Stimulated activated naive B cell treated with anti-CD40 and anti-IgM and Interleukin-4, amounts not matched to agents 10 μg/mL and 1 μg/mL and 100 μg/mL, for 72 hours (primary cell): ENCODE data around the gene XBP1.
"Not testable (repeated sequence)": the region's sequence is repeated elsewhere in the genome, so short reads cannot be mapped to it uniquely, and the experiment has no call there.

ENCODE experiments used
- ATAC-seq, 2 donors: fragments of 150-1000 bp; cut with Tn5 transposase; replicated peaks; 2 replicates each; pipeline ENCODE4 v1.10.0; 2021; ENCODE audit warnings: moderate library complexity in 1 of 2
- DNase-seq: peaks from one replicate; pipeline ENCODE4 v3.0.0; 2021
- H3K27ac Mint-ChIP-seq: one replicate; pipeline ENCODE4 v1.8.0; 2022; ENCODE audit warnings: mild to moderate bottlenecking, mixed read lengths
- H3K27me3 Mint-ChIP-seq, 2 donors: one replicate each; pipeline ENCODE4 v1.8.0; 2022; ENCODE audit warnings: mixed read lengths in 2 of 2
- H3K36me3 Mint-ChIP-seq, 2 donors: one replicate each; pipeline ENCODE4 v1.8.0; 2022; ENCODE audit warnings: mixed read lengths in 2 of 2, mild to moderate bottlenecking in 1 of 2
- H3K4me1 Mint-ChIP-seq, 2 donors: one replicate each; pipeline ENCODE4 v1.8.0; 2022; ENCODE audit warnings: mixed read lengths in 2 of 2, mild to moderate bottlenecking in 1 of 2
- H3K4me3 Mint-ChIP-seq, 2 donors: one replicate each; pipeline ENCODE4 v1.8.0; 2022; ENCODE audit warnings: mild to moderate bottlenecking in 2 of 2, mixed read lengths in 2 of 2, moderate library complexity in 1 of 2
- H3K9me3 Mint-ChIP-seq, 2 donors: one replicate each; pipeline ENCODE4 v1.8.0; 2022; ENCODE audit warnings: mixed read lengths in 2 of 2, mild to moderate bottlenecking in 1 of 2

Gene XBP1

GRCh38 chr22:28800308-28801041 is at the start of gene XBP1:
Gene XBP1 (minus strand): TSS chr22:28800569.
- ATAC-seq (peak; percentile 80), DNase-seq (peak; percentile 87)
- peaks cover 18 to 48% of the 10 kb centered on the region in 2 donors for H3K4me1 Mint-ChIP-seq
- peak within 1 kb of the TSS; percentile 86 to 88 for H3K4me3 Mint-ChIP-seq
- no peaks in the 10 kb centered on the region for H3K27me3 Mint-ChIP-seq
- H3K27ac Mint-ChIP-seq = peak within 1 kb of the TSS; percentile 96
- H3K36me3 Mint-ChIP-seq = peaks cover 26 to 47% of the 10 kb centered on the region in 2 donors
- H3K9me3 Mint-ChIP-seq = no peaks in the 10 kb centered on the region

DNA sequence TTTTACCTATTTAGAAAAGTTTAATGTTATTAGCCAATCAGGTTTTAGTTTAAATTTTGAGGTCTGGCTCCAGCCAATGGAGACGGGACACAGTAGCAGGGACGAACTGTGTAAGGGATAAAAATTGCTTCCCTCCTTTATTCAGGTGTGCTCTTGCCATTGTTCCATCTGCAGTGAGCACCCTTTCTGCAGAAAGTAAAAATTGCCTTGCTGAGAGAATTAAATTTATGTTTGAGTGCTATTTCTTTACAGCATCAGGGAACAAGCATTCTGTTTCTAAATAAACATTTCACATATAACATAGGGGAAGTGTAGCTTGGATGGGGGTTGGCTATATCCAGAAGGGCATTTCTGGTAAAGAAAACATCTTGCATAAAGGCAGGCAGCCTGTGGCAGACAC is 46.6 kb upstream of the XBP1 start:
- DNase-seq (no peak), ATAC-seq (no peak)
- H3K27ac Mint-ChIP-seq = no peak overlapping the region
- no peak overlapping the region for H3K4me3 Mint-ChIP-seq
- H3K27me3 Mint-ChIP-seq = no peaks in the 10 kb centered on the region
- peaks cover 0 to 2% of the 10 kb centered on the region in 2 donors for H3K4me1 Mint-ChIP-seq
- H3K9me3 Mint-ChIP-seq = peaks cover 2 to 3% of the 10 kb centered on the region in 2 donors
- H3K36me3 Mint-ChIP-seq = peaks cover 1 to 7% of the 10 kb centered on the region in 2 donors

GRCh38 chr22:28844277-28844676 is 43.9 kb upstream of the XBP1 start:
- not testable (repeated sequence) for DNase-seq, H3K36me3 Mint-ChIP-seq, H3K27me3 Mint-ChIP-seq, H3K4me3 Mint-ChIP-seq, H3K9me3 Mint-ChIP-seq, H3K4me1 Mint-ChIP-seq, ATAC-seq
- peak overlapping the region; percentile 1 for H3K27ac Mint-ChIP-seq

- ATAC-seq = no peak
- peaks cover 0 to 2% of the 10 kb centered on the region in 2 donors for H3K4me1 Mint-ChIP-seq
Measured at GRCh38 chr22:28843633-28844032, 43.3 kb upstream of the XBP1 start.

DNA sequence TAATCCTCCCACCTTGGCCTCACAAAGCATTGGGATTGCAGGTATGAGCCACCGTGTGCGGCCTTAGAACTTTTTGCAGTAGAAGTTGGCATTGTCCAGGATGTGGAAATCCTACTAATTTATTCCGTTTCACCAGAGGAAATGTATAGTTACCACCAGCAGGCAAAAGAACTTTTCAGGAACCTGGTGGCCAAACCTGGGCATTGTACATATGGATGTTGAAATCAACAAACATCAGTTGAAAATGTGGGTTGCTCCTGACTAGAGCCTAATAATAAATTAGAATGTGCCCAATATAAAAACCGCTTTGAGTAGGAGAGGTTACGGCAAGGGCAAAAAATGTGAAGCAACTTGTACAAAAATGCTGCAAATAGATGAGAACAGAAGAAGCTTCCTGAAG is 40.7 kb upstream of the XBP1 start:
- no peak for ATAC-seq

More at GRCh38 chr22:28843633-28844032, 43.3 kb upstream of the XBP1 start:
- peaks cover 2 to 3% of the 10 kb centered on the region in 2 donors for H3K9me3 Mint-ChIP-seq
- no peak overlapping the region for H3K27ac Mint-ChIP-seq
- no peaks in the 10 kb centered on the region for H3K27me3 Mint-ChIP-seq
- peaks cover 4 to 7% of the 10 kb centered on the region in 2 donors for H3K36me3 Mint-ChIP-seq
- no peak for DNase-seq
- H3K4me3 Mint-ChIP-seq = no peak overlapping the region

GRCh38 chr22:28838971-28839370 is 38.6 kb upstream of the XBP1 start:
- H3K27ac Mint-ChIP-seq = no peak overlapping the region
- H3K4me1 Mint-ChIP-seq = no peaks in the 10 kb centered on the region
- ATAC-seq = no peak
- no peak overlapping the region for H3K4me3 Mint-ChIP-seq
- peaks cover 0 to 9% of the 10 kb centered on the region in 2 donors for H3K36me3 Mint-ChIP-seq
- no peaks in the 10 kb centered on the region for H3K9me3 Mint-ChIP-seq
- DNase-seq = no peak
- H3K27me3 Mint-ChIP-seq = no peaks in the 10 kb centered on the region

More for the DNA sequence above, 40.7 kb upstream of the XBP1 start:
- H3K4me1 Mint-ChIP-seq = peaks cover 0 to 2% of the 10 kb centered on the region in 2 donors
- DNase-seq = no peak
- H3K27ac Mint-ChIP-seq = no peak overlapping the region
- H3K27me3 Mint-ChIP-seq = no peaks in the 10 kb centered on the region
- H3K9me3 Mint-ChIP-seq = no peaks in the 10 kb centered on the region
- H3K36me3 Mint-ChIP-seq = peaks cover 0 to 7% of the 10 kb centered on the region in 2 donors
- no peak overlapping the region for H3K4me3 Mint-ChIP-seq

DNA sequence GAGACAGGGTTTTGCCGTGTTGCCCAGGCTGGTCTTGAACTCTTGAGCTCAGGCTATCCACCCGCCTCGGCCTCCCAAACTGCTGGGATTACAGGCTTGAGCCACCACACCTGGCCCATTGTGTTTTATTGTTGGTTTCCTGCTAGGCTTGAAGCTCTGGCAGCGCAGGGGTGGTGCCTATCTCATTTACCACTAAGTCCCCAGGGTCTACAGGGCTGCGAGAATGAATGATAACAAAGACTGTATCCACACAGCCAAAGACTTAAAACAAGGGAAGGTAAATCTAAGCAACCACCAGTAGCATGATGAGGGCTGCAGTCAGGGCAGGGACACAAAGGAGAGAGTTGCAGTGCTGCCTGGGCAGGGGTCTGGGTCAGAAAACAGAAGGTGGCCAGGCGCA is 37.3 kb upstream of the XBP1 start:
- no peak for ATAC-seq
- Mint-ChIP-seq H3K36me3 (peaks cover 0 to 11% of the 10 kb centered on the region in 2 donors), H3K4me3 (no peak overlapping the region), H3K27me3 (no peaks in the 10 kb centered on the region), H3K27ac (no peak overlapping the region), H3K4me1 (peaks cover 0 to 4% of the 10 kb centered on the region in 2 donors), H3K9me3 (no peaks in the 10 kb centered on the region)
- DNase-seq = no peak

DNA sequence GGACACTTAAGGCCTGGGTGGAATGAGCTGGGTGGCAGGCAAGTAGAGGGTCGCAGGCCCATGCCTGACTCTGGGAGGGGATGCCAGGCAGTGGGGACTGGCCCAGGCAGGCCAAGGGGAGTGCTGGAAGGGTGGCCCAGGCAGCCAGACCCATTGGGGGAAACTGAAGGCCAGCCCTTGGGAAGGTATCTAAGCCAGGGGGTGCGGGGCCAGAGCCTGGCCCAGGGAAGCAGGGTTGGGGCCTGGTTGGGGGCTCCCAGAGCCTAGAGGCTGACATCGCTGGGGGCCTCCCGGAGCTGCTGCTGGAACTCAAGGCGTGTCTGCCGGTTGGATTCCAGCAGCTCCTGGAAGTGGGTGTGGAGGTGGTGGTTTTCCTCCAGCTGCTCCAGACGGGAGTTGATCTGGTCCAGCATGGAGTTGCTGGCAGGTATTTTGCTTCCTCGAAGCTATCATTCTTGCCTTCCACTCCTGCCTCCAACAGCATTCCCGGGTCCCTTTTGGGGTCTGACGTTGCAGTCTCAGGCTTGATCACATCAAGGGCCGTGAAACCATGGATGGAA is 35.3 kb upstream of the XBP1 start:
- H3K9me3 Mint-ChIP-seq = no peaks in the 10 kb centered on the region
- H3K4me3 Mint-ChIP-seq = no peak overlapping the region
- peaks cover 0 to 4% of the 10 kb centered on the region in 2 donors for H3K4me1 Mint-ChIP-seq
- DNase-seq (no peak), ATAC-seq (no peak)
- peaks cover 7 to 9% of the 10 kb centered on the region in 2 donors for H3K36me3 Mint-ChIP-seq
- H3K27me3 Mint-ChIP-seq = no peaks in the 10 kb centered on the region
- H3K27ac Mint-ChIP-seq = no peak overlapping the region

- H3K9me3 Mint-ChIP-seq = no peaks in the 10 kb centered on the region
- no peak overlapping the region for H3K27ac Mint-ChIP-seq
- no peak for ATAC-seq
- H3K36me3 Mint-ChIP-seq = peaks cover 7 to 9% of the 10 kb centered on the region in 2 donors
- DNase-seq = no peak
- no peak overlapping the region for H3K4me3 Mint-ChIP-seq
- H3K27me3 Mint-ChIP-seq = no peaks in the 10 kb centered on the region
- peaks cover 5 to 12% of the 10 kb centered on the region in 2 donors for H3K4me1 Mint-ChIP-seq
Measured at GRCh38 chr22:28833276-28833923, 33.0 kb upstream of the XBP1 start.

DNA sequence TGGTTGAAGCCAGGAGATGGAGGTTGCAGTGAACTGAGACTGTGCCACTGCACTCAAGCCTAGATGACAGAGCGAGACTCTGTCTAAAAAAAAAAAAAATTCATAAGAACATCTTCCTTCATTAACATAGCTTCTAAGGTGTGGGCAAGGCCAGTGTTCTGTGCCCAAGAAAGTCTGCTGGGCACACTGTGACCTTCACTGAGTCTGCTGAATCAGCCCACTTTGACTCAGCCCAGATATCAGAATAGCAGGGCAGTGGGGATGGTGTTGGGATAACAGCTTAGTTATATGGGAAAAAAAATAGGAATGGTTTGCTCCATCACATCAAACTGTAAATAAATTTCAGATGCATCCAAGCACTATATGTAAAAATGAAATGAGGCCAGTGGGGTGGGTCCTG is 32.4 kb upstream of the XBP1 start:
- H3K27me3 Mint-ChIP-seq = no peaks in the 10 kb centered on the region
- H3K36me3 Mint-ChIP-seq = peaks cover 8 to 9% of the 10 kb centered on the region in 2 donors
- H3K9me3 Mint-ChIP-seq = no peaks in the 10 kb centered on the region
- no peak overlapping the region for H3K27ac Mint-ChIP-seq
- DNase-seq (no peak), ATAC-seq (no peak)
- peaks cover 5 to 16% of the 10 kb centered on the region in 2 donors for H3K4me1 Mint-ChIP-seq
- no peak overlapping the region for H3K4me3 Mint-ChIP-seq

DNA sequence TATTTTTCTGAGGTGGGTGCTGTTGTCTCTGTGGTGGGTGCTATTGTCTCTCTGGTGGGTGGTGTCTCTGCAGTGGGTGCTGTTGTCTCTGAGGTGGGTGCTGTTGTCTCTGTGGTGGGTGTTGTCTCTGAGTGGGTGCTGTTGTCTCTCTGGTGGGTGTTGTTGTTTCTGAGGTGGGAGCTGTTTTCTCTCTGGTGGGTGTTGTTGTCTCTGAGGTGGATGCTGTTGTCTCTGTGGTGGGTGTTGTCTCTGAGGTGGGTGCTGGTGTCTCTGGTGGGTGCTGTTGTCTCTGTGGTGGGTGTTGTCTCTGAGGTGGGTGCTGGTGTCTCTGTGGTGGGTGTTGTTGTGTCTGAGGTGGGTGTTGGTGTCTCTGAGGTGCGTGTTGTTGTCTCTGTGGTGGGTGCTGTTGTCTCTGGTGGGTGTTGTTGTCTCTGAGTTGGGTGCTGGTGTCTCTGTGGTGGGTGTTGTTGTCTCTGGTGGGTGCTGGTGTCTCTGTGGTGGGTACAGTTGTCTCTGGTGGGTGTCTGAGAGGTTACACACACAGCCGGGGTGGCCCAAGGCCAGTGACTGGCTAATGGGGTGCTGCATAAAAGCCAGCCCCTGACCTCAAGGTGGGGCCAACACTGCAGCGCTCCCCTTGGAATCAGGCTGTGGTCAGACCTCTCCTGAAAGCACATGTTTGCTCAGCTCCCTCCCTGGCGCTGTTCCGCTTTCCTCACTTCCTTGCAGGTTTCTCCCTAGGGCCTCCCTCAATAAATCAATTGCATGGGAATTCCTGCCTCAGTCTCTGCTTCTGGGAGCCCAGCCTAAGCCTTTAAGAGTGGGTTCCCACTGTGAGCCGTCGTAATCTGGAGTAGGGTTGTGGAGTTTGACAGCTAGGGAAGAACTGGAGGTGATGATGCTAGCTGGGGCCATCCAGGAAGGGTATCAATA is 31.0 kb upstream of the XBP1 start:
- Mint-ChIP-seq H3K27me3 (no peaks in the 10 kb centered on the region), H3K36me3 (peaks cover 9% of the 10 kb centered on the region in 2 donors), H3K4me1 (peaks cover 5 to 26% of the 10 kb centered on the region in 2 donors), H3K27ac (no peak overlapping the region), H3K9me3 (no peaks in the 10 kb centered on the region), H3K4me3 (no peak overlapping the region)
- DNase-seq (no peak), ATAC-seq (no peak)

GRCh38 chr22:28830441-28830840 is 30.1 kb upstream of the XBP1 start:
- no peaks in the 10 kb centered on the region for H3K27me3 Mint-ChIP-seq
- ATAC-seq = no peak
- DNase-seq = no peak
- H3K9me3 Mint-ChIP-seq = no peaks in the 10 kb centered on the region
- H3K4me1 Mint-ChIP-seq = peaks cover 5 to 26% of the 10 kb centered on the region in 2 donors
- no peak overlapping the region for H3K4me3 Mint-ChIP-seq
- peaks cover 8 to 9% of the 10 kb centered on the region in 2 donors for H3K36me3 Mint-ChIP-seq
- H3K27ac Mint-ChIP-seq = no peak overlapping the region

DNA sequence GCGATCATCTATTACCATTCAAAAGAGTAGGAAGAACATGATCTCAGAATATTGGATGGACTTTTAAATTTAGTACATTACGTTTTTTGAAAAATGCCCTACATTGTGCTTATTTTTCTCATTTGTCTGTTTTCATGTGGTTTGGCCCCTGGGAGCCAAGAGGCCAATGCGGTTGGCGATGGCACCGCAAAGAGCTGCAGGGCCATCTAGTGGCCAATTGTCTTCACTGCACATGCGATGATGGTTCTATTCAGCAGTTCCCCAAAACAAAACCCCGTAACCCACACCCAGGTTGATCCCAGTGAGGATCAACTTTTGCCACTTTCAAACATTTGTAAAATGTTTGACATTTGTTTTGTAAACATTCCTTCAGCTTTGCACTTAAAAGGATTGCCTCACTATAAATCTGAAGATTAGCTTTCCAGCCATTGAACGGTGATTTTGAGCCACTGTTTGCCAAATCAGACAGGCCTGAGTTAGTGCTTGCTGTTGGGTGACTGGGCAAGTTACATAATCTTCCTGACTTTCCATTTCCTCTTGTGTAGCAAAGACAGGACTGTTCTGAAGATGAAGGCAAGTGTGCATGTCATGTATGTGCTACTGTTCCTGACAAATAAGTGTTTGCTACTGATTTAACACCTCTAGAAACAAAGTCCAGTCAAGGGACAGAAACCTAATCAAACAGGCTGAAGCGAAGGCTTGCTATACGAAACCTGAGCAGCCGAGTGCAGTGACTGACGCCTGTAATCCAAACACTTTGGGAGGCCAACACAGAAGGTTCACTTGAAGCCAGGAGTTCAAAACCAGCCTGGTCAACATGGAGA is 29.2 kb upstream of the XBP1 start:
- no peaks in the 10 kb centered on the region for H3K9me3 Mint-ChIP-seq
- H3K27ac Mint-ChIP-seq = no peak overlapping the region
- H3K36me3 Mint-ChIP-seq = peaks cover 7 to 14% of the 10 kb centered on the region in 2 donors
- H3K27me3 Mint-ChIP-seq = no peaks in the 10 kb centered on the region
- H3K4me1 Mint-ChIP-seq = peaks cover 5 to 26% of the 10 kb centered on the region in 2 donors
- peak; percentile 84 to 89 for ATAC-seq
- H3K4me3 Mint-ChIP-seq = no peak overlapping the region
- DNase-seq = peak; percentile 54
